HepG2 (cell line): ENCODE results near the gene IGF2BP3. TPM values are rescaled to one million over a fixed set of nuclear protein-coding genes. Genes with fewer than 3 reads are reported as not detected.

Experiments
- ATAC-seq: fragments of 200-7000 bp; cut with Tn5 transposase; 3 replicates; pipeline ENCODE4 v1.9.1; 2020; ENCODE audit warnings: mild to moderate bottlenecking, moderate library complexity
- BruUV-seq: library from RNA; stranded (reverse); fragments of 400-500 nt; replicated peaks from 2 replicates; lab custom pipeline; 2021; lab: Mats Ljungman, UMichigan
- CTCF ChIA-PET: fragments of 300-600 bp; formaldehyde crosslinking; extraction: SDS; loops from one replicate; lab custom pipeline; 2021; ENCODE audit warnings: low total read pairs, inconsistent platforms, low intra/inter-chr PET ratio; lab: Yijun Ruan, JAX
- POLR2A ChIA-PET: fragments of 350-600 bp; sonication (Branson Sonifier 250); formaldehyde crosslinking; loops from one replicate; lab custom pipeline; 2020; ENCODE audit warnings: antibody characterized with exemption, inconsistent platforms; lab: Yijun Ruan, JAX
- DNase-seq: peaks from one replicate; pipeline ENCODE4 v3.0.0-alpha.2; 2015; ENCODE audit warnings: low spot score
- FAIRE-seq: peaks from 3 replicates; lab custom pipeline; 2011; peaks lifted over from hg19 to GRCh38; lab: Jason Lieb, UNC
- H2AFZ ChIP-seq: one replicate; pipeline ENCODE4 v1.6.1; 2011; ENCODE audit warnings: low read length, inconsistent platforms
- H3K27ac ChIP-seq: fragments of 300-600 bp; 3 replicates; pipeline ENCODE4 v1.8.0; 2011; ENCODE audit warnings: mixed run types, mild to moderate bottlenecking, mixed read lengths, low read length, inconsistent platforms; ENCODE audit not compliant: insufficient read depth; ENCODE audit errors: extremely low read length
- H3K27me3 ChIP-seq, 2 experiments: fragments of 200-600 bp in 1 of 2; 2 replicates in 1 of 2; 3 replicates in 1 of 2; pipeline versions ENCODE4 v1.6.0 to v1.8.0; 2011; ENCODE audit warnings: low read length in 2 of 2, mild to moderate bottlenecking in 2 of 2, moderate library complexity in 2 of 2, inconsistent platforms in 1 of 2; ENCODE audit not compliant: insufficient read depth in 2 of 2, control insufficient read depth in 1 of 2
- H3K36me3 ChIP-seq, 2 experiments: fragments of 200-600 bp in 1 of 2; replicated peaks in 1 of 2; 2 replicates in 1 of 2; 3 replicates in 1 of 2; pipeline versions ENCODE4 v1.5.1 to v1.8.0; 2011; ENCODE audit warnings: low read length in 2 of 2, inconsistent platforms in 1 of 2; ENCODE audit not compliant: insufficient read depth in 2 of 2, control insufficient read depth in 1 of 2
- H3K4me1 ChIP-seq: 2 replicates; pipeline ENCODE4 v1.5.1; 2012; ENCODE audit warnings: low read length, inconsistent platforms; ENCODE audit not compliant: insufficient read depth
- H3K4me2 ChIP-seq: 2 replicates; pipeline ENCODE4 v1.6.0; 2011; ENCODE audit warnings: low read depth, low read length, inconsistent platforms
- H3K4me3 ChIP-seq, 3 experiments: fragments of 200-600 bp in 1 of 3; sonication (generic), shearing (Covaris generic) in 1 of 3; replicated peaks in 1 of 3; 2 replicates each; pipeline ENCODE4 v1.5.1; 2011 to 2016; ENCODE audit warnings: low read length in 3 of 3, inconsistent platforms in 2 of 3, low read depth in 2 of 3, mild to moderate bottlenecking in 2 of 3, control low read depth in 1 of 3, mixed read lengths in 1 of 3; ENCODE audit not compliant: insufficient read depth in 1 of 3
- H3K79me2 ChIP-seq: one replicate; pipeline ENCODE4 v1.6.1; 2011; ENCODE audit warnings: low read length, inconsistent platforms; ENCODE audit not compliant: insufficient read depth
- H3K9ac ChIP-seq: 2 replicates; pipeline ENCODE4 v1.6.0; 2011; ENCODE audit warnings: mild to moderate bottlenecking, low read depth, low read length, inconsistent platforms; ENCODE audit not compliant: insufficient read depth
- H3K9me3 ChIP-seq: 2 replicates; pipeline ENCODE4 v1.5.1; 2012; ENCODE audit warnings: mild to moderate bottlenecking, low read length
- H4K20me1 ChIP-seq: 2 replicates; pipeline ENCODE4 v1.6.0; 2011; ENCODE audit warnings: inconsistent platforms, mild to moderate bottlenecking, low read length, moderate library complexity; ENCODE audit not compliant: insufficient read depth
- KDM1A ChIP-seq: IDR thresholded peaks from 2 replicates; pipeline ENCODE4 v1.6.1; 2016; ENCODE audit warnings: missing compliant biosample characterization
- MTA3 ChIP-seq: sonication (generic); formaldehyde crosslinking; IDR thresholded peaks from 2 replicates; pipeline ENCODE4 v1.4.0; 2020; ENCODE audit warnings: missing genetic modification reagents
- RFX3 ChIP-seq: IDR thresholded peaks from 2 replicates; pipeline ENCODE4 v1.6.1; 2016; ENCODE audit warnings: missing biosample characterization, missing genetic modification reagents
- TCF12 ChIP-seq, 2 experiments: fragments of 450-650 bp in 1 of 2; sonication (generic) in 1 of 2; formaldehyde crosslinking in 1 of 2; IDR thresholded peaks; 2 replicates each; pipeline versions ENCODE4 v1.6.1 to v1.8.0; 2017 to 2022; ENCODE audit warnings: antibody characterized with exemption in 1 of 2, mild to moderate bottlenecking in 1 of 2, missing genetic modification reagents in 1 of 2, moderate library complexity in 1 of 2
- ZNF205 ChIP-seq: IDR thresholded peaks from 2 replicates; pipeline ENCODE4 v1.6.1; 2018; ENCODE audit warnings: missing biosample characterization, missing genetic modification reagents
- ZZZ3 ChIP-seq: sonication (generic); formaldehyde crosslinking; IDR thresholded peaks from 2 replicates; pipeline ENCODE4 v1.4.0; 2020; ENCODE audit warnings: missing genetic modification reagents, mild to moderate bottlenecking, borderline replicate concordance
- WGBS: methylation state at CpG from one replicate; pipeline ENCODE4 v1.1.6; 2017; ENCODE audit warnings: low lambda C conversion rate; 5-methylcytosine and 5-hydroxymethylcytosine counted together
- in situ Hi-C: cut with HindIII; loops from 2 replicates; pipeline ENCODE4 v1.10.0; 2017; ENCODE audit warnings: low pct_unique_long_range_greater_than_20kb; ENCODE audit not compliant: extremely low pct_ligation_motif_present
- intact Hi-C: fragments of 100-400 bp; cut with micrococcal nuclease; formaldehyde crosslinking; loops from one replicate; pipeline ENCODE4 v1.10.0; 2022; ENCODE audit not compliant: unreplicated experiment
- polyA plus RNA-seq, 8 experiments: library from polyadenylated mRNA; depleted of rRNA in 3 of 8; stranded (reverse) in 7 of 8; unstranded in 1 of 8; fragments of >200 nt; fragmentation: Illumina TruSeq in 4 of 8; extraction: Trizol in 4 of 8; gene quantifications; 2 replicates each; pipeline versions ENCODE4 v1.2.1 to v1.2.3, GENCODE V29; 2011 to 2016; ENCODE audit warnings: low read depth in 4 of 8, missing spikeins in 1 of 8, mixed read lengths in 1 of 8; ENCODE audit not compliant: insufficient read depth in 1 of 8
- total RNA-seq, 5 experiments: library from RNA; depleted of rRNA; stranded (reverse); fragments of >200 nt; fragmentation: Illumina TruSeq; extraction: Trizol; gene quantifications; 2 replicates each; pipeline ENCODE4 v1.2.3, GENCODE V29; 2016; ENCODE audit warnings: low read depth in 1 of 5
- TF ChIP-seq, protein P1 (sequence below): sonication (generic); formaldehyde crosslinking; IDR thresholded peaks from 2 replicates; pipeline ENCODE4 v1.4.0; 2020; ENCODE audit warnings: missing genetic modification reagents, borderline replicate concordance
- TF ChIP-seq, protein P2 (sequence below): sonication (generic); formaldehyde crosslinking; IDR thresholded peaks from 2 replicates; pipeline ENCODE4 v1.4.0; 2020; ENCODE audit warnings: missing genetic modification reagents; ENCODE audit errors: not compliant biosample characterization
- TF ChIP-seq, protein P3 (sequence below): sonication (generic); formaldehyde crosslinking; IDR thresholded peaks from 2 replicates; pipeline ENCODE4 v1.8.0; 2023; ENCODE audit warnings: mild to moderate bottlenecking, missing genetic modification reagents
- TF ChIP-seq, protein P4 (sequence below): IDR thresholded peaks from 2 replicates; pipeline ENCODE4 v1.6.1; 2016
- TF ChIP-seq, protein P5 (sequence below): sonication (generic); formaldehyde crosslinking; IDR thresholded peaks from 2 replicates; pipeline ENCODE4 v1.5.1; 2020; ENCODE audit warnings: mild to moderate bottlenecking, missing genetic modification reagents, borderline replicate concordance

Gene IGF2BP3
- total and polyA plus RNA-seq, 2 of the 13 experiments (the other 11 are each of a cell fraction or from before 2014, with no cell fraction given), result 37.7 to 39.5 TPM

DNA sequence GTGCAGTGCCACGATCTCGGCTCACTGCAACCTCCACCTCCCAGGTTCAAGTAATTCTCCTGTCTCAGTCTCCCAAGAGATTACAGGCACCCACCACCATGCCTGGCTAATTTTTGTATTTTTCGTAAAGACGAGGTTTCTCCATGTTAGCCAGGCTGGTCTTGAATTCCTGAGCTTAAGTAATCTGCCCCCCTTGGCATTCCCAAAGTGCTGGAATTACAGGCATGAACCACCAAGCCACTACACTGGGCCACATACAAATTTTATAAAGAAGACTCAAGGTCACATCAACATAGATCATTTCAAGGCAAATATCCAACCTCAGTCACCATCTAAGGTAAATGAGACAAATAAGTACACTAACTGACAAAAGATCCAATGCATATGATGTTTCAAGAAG lies 32.1 kb downstream of the IGF2BP3 start:
- POLR2A ChIA-PET, result no interaction called here
- in situ Hi-C loops (no loop called here), intact Hi-C loops (loop anchor here (10.0 kb wide), 1 partner anchor 163 kb away; no protein-coding TSS in a partner anchor)
- Histone ChIP-seq H3K27me3 (no peaks in the 10 kb centered on the region), H3K27ac (no peak overlapping the region), H2AFZ (no peak overlapping the region), H3K9me3 (no peaks in the 10 kb centered on the region), H3K4me1 (no peaks in the 10 kb centered on the region), H3K4me2 (no peak overlapping the region), H3K36me3 (peaks cover 0 to 7% of the 10 kb centered on the region in 2 experiments; a peak in 3 of 5 replicates), H3K79me2 (peaks cover 83% of the 10 kb centered on the region), H3K9ac (no peak overlapping the region), H3K4me3 (no peak overlapping the region), H4K20me1 (no peaks in the 10 kb centered on the region; the same call in 1 of the 2 replicates)
- DNase-seq, result no peak
- BruUV-seq, result no TSS peak
- FAIRE-seq, result no peak
- WGBS, result 98% methylated on average over 4 of the region's 4 CpGs
- ATAC-seq, result no peak
- TF ChIP-seq, protein P1, sequence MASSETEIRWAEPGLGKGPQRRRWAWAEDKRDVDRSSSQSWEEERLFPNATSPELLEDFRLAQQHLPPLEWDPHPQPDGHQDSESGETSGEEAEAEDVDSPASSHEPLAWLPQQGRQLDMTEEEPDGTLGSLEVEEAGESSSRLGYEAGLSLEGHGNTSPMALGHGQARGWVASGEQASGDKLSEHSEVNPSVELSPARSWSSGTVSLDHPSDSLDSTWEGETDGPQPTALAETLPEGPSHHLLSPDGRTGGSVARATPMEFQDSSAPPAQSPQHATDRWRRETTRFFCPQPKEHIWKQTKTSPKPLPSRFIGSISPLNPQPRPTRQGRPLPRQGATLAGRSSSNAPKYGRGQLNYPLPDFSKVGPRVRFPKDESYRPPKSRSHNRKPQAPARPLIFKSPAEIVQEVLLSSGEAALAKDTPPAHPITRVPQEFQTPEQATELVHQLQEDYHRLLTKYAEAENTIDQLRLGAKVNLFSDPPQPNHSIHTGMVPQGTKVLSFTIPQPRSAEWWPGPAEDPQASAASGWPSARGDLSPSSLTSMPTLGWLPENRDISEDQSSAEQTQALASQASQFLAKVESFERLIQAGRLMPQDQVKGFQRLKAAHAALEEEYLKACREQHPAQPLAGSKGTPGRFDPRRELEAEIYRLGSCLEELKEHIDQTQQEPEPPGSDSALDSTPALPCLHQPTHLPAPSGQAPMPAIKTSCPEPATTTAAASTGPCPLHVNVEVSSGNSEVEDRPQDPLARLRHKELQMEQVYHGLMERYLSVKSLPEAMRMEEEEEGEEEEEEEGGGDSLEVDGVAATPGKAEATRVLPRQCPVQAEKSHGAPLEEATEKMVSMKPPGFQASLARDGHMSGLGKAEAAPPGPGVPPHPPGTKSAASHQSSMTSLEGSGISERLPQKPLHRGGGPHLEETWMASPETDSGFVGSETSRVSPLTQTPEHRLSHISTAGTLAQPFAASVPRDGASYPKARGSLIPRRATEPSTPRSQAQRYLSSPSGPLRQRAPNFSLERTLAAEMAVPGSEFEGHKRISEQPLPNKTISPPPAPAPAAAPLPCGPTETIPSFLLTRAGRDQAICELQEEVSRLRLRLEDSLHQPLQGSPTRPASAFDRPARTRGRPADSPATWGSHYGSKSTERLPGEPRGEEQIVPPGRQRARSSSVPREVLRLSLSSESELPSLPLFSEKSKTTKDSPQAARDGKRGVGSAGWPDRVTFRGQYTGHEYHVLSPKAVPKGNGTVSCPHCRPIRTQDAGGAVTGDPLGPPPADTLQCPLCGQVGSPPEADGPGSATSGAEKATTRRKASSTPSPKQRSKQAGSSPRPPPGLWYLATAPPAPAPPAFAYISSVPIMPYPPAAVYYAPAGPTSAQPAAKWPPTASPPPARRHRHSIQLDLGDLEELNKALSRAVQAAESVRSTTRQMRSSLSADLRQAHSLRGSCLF (CRISPR knock-in tag), result no peak
- TF ChIP-seq ZNF205 (CRISPR knock-in tag) (no peak), ZZZ3 (CRISPR knock-in tag) (no peak), MTA3 (CRISPR knock-in tag) (no peak), RFX3 (no peak), TCF12 (IDR thresholded peaks at IDR 0.05) (no peak), TCF12 (CRISPR knock-in tag; IDR thresholded peaks at IDR 0.05) (no peak), KDM1A (CRISPR knock-in tag) (no peak)
- TF ChIP-seq, protein P2, sequence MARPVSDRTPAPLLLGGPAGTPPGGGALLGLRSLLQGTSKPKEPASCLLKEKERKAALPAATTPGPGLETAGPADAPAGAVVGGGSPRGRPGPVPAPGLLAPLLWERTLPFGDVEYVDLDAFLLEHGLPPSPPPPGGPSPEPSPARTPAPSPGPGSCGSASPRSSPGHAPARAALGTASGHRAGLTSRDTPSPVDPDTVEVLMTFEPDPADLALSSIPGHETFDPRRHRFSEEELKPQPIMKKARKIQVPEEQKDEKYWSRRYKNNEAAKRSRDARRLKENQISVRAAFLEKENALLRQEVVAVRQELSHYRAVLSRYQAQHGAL, result no peak
- TF ChIP-seq, protein P3, sequence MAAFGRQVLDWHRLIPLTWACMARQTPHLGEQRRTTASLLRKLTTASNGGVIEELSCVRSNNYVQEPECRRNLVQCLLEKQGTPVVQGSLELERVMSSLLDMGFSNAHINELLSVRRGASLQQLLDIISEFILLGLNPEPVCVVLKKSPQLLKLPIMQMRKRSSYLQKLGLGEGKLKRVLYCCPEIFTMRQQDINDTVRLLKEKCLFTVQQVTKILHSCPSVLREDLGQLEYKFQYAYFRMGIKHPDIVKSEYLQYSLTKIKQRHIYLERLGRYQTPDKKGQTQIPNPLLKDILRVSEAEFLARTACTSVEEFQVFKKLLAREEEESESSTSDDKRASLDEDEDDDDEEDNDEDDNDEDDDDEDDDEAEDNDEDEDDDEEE (CRISPR knock-in tag), result no peak
- TF ChIP-seq, protein P4, sequence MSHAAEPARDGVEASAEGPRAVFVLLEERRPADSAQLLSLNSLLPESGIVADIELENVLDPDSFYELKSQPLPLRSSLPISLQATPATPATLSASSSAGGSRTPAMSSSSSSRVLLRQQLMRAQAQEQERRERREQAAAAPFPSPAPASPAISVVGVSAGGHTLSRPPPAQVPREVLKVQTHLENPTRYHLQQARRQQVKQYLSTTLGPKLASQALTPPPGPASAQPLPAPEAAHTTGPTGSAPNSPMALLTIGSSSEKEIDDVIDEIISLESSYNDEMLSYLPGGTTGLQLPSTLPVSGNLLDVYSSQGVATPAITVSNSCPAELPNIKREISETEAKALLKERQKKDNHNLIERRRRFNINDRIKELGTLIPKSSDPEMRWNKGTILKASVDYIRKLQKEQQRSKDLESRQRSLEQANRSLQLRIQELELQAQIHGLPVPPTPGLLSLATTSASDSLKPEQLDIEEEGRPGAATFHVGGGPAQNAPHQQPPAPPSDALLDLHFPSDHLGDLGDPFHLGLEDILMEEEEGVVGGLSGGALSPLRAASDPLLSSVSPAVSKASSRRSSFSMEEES, result no peak
- TF ChIP-seq, protein P5, sequence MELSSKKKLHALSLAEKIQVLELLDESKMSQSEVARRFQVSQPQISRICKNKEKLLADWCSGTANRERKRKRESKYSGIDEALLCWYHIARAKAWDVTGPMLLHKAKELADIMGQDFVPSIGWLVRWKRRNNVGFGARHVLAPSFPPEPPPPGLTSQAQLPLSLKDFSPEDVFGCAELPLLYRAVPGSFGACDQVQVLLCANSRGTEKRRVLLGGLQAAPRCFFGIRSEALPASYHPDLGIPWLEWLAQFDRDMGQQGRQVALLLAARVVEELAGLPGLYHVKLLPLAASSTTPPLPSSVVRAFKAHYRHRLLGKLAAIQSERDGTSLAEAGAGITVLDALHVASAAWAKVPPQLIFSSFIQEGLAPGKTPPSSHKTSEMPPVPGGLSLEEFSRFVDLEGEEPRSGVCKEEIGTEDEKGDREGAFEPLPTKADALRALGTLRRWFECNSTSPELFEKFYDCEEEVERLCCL, result no peak
- CTCF ChIA-PET, result no interaction called here
